HepG2 (cell line): ENCODE results near the gene ZNF322. TPM values are rescaled to one million over a fixed set of nuclear protein-coding genes. Genes with fewer than 3 reads are reported as not detected.
A peak's percentile ranks its signal among the peaks of the same experiment; 100 is the strongest.

Experiments used
- AHDC1 ChIP-seq: sonication (generic); formaldehyde crosslinking; IDR thresholded peaks from 2 replicates; pipeline ENCODE4 v1.5.1; 2020; ENCODE audit warnings: mild to moderate bottlenecking, missing genetic modification reagents, borderline replicate concordance
- DDIT3 ChIP-seq: sonication (generic); formaldehyde crosslinking; IDR thresholded peaks from 2 replicates; pipeline ENCODE4 v1.4.0; 2020; ENCODE audit warnings: mild to moderate bottlenecking, missing genetic modification reagents
- E2F1 ChIP-seq: sonication (generic); formaldehyde crosslinking; IDR thresholded peaks from 2 replicates; pipeline ENCODE4 v1.5.0; 2020; ENCODE audit warnings: missing genetic modification reagents
- GRHL1 ChIP-seq: sonication (generic); formaldehyde crosslinking; conservative IDR thresholded peaks from 2 replicates; pipeline ENCODE4 v1.8.0; 2022; ENCODE audit warnings: missing genetic modification reagents
- GZF1 ChIP-seq: sonication (generic); formaldehyde crosslinking; IDR thresholded peaks from 2 replicates; pipeline ENCODE4 v1.5.1; 2020; ENCODE audit warnings: mild to moderate bottlenecking, missing genetic modification reagents
- MIXL1 ChIP-seq: IDR thresholded peaks from 2 replicates; pipeline ENCODE4 v1.6.1; 2016
- NAIF1 ChIP-seq: sonication (generic); formaldehyde crosslinking; IDR thresholded peaks from 2 replicates; pipeline ENCODE4 v1.5.0; 2020; ENCODE audit warnings: mild to moderate bottlenecking, missing genetic modification reagents, borderline replicate concordance
- THAP8 ChIP-seq: sonication (generic); formaldehyde crosslinking; IDR thresholded peaks from 2 replicates; pipeline ENCODE4 v1.5.1; 2020; ENCODE audit warnings: missing genetic modification reagents, mild to moderate bottlenecking, borderline replicate concordance
- ZBTB37 ChIP-seq: sonication (generic); formaldehyde crosslinking; IDR thresholded peaks from 2 replicates; pipeline ENCODE4 v1.4.0; 2020; ENCODE audit warnings: mild to moderate bottlenecking, missing genetic modification reagents
- ZBTB46 ChIP-seq: sonication (generic); formaldehyde crosslinking; IDR thresholded peaks from 2 replicates; pipeline ENCODE4 v1.4.0; 2020; ENCODE audit warnings: mild to moderate bottlenecking, missing genetic modification reagents, borderline replicate concordance
- ZNF292 ChIP-seq: sonication (generic); formaldehyde crosslinking; IDR thresholded peaks from 2 replicates; pipeline ENCODE4 v1.8.1; 2022; ENCODE audit warnings: mild to moderate bottlenecking, low read depth, missing genetic modification reagents, borderline replicate concordance
- ZNF513 ChIP-seq: sonication (generic); formaldehyde crosslinking; conservative IDR thresholded peaks from 2 replicates; pipeline ENCODE4 v1.5.0; 2020; ENCODE audit warnings: missing genetic modification reagents
- polyA plus RNA-seq, 8 experiments: library from polyadenylated mRNA; depleted of rRNA in 3 of 8; stranded (reverse) in 7 of 8; unstranded in 1 of 8; fragments of >200 nt; fragmentation: Illumina TruSeq in 4 of 8; extraction: Trizol in 4 of 8; gene quantifications; 2 replicates each; pipeline versions ENCODE4 v1.2.1 to v1.2.3, GENCODE V29; 2011 to 2016; ENCODE audit warnings: low read depth in 4 of 8, missing spikeins in 1 of 8, mixed read lengths in 1 of 8; ENCODE audit not compliant: insufficient read depth in 1 of 8
- total RNA-seq, 5 experiments: library from RNA; depleted of rRNA; stranded (reverse); fragments of >200 nt; fragmentation: Illumina TruSeq; extraction: Trizol; gene quantifications; 2 replicates each; pipeline ENCODE4 v1.2.3, GENCODE V29; 2016; ENCODE audit warnings: low read depth in 1 of 5

Gene ZNF322
- total and polyA plus RNA-seq, 2 of the 13 experiments (the other 11 are each of a cell fraction or from before 2014, with no cell fraction given) = 8.3 to 22.8 TPM

GRCh38 chr6:26596579-26597388 lies 62.8 kb downstream of the ZNF322 start, which contains the start of gene ABT1 (continued):
- 0 out of 2 replicates have a peak, but pooled peaks have one; percentile 25 for TF ChIP-seq ZBTB37
- TF ChIP-seq E2F1 (CRISPR knock-in tag) = no peak
- TF ChIP-seq ZBTB46 (CRISPR knock-in tag) = no peak
- no peak for TF ChIP-seq THAP8 (CRISPR knock-in tag)
- TF ChIP-seq ZNF513 (CRISPR knock-in tag) = no peak
- peak; percentile 74 for TF ChIP-seq AHDC1 (CRISPR knock-in tag)
- TF ChIP-seq GRHL1 (CRISPR knock-in tag) = no peak; the same call in 1 of the 2 replicates
- peak; percentile 67; the same call in 1 of the 2 replicates for TF ChIP-seq ZNF292
- TF ChIP-seq GZF1 (CRISPR knock-in tag) = peak; percentile 89
- no peak for TF ChIP-seq NAIF1 (CRISPR knock-in tag)
- peak; percentile 94 for TF ChIP-seq MIXL1 (CRISPR knock-in tag)
- 0 out of 2 replicates have a peak, but pooled peaks have one; percentile 9 for TF ChIP-seq DDIT3 (CRISPR knock-in tag)
